Tibial artery (tissue), 4 donors: ENCODE results near the gene DNMT3B.

ENCODE experiments used
- DNase-seq, 2 donors: peaks; one replicate each; pipeline ENCODE4 v3.0.0-alpha.2; 2019
- H3K27ac ChIP-seq, 2 donors: fragments of 200-600 bp; sonication (generic) in 1 of 2; 1 replicate in 1 of 2; 2 replicates in 1 of 2; pipeline ENCODE4 v1.5.1; 2018 to 2019; ENCODE audit warnings: mild to moderate bottlenecking in 1 of 2
- H3K27me3 ChIP-seq, 2 donors: fragments of 200-600 bp; sonication (generic) in 1 of 2; one replicate each; pipeline versions ENCODE4 v1.5.1 to v1.6.0; 2016 to 2019
- H3K36me3 ChIP-seq, 3 donors: fragments of 200-600 bp; sonication (generic) in 2 of 3; one replicate each; pipeline ENCODE4 v1.5.1; 2016 to 2019; ENCODE audit warnings: mild to moderate bottlenecking in 2 of 3
- H3K4me1 ChIP-seq, 4 donors: fragments of 200-600 bp; sonication (generic) in 2 of 4; 1 replicate in 3 of 4; 2 replicates in 1 of 4; pipeline ENCODE4 v1.5.1; 2016 to 2019
- H3K4me3 ChIP-seq, 2 donors: fragments of 200-600 bp; sonication (generic) in 1 of 2; 1 replicate in 1 of 2; 2 replicates in 1 of 2; pipeline ENCODE4 v1.5.1; 2018 to 2019; ENCODE audit warnings: mild to moderate bottlenecking in 2 of 2
- H3K9me3 ChIP-seq, 3 donors: fragments of 200-600 bp; sonication (generic) in 1 of 3; one replicate each; pipeline ENCODE4 v1.5.1; 2016 to 2019
- CTCF ChIP-seq, 2 experiments: fragments of 200-600 bp in 1 of 2; fragments of 450-650 bp in 1 of 2; IDR thresholded peaks; one replicate each; pipeline ENCODE4 v1.5.1; 2017 to 2019; ENCODE audit warnings: antibody characterized with exemption in 2 of 2, mild to moderate bottlenecking in 1 of 2, moderate library complexity in 1 of 2
- intact Hi-C: fragments of 100-400 bp; cut with DNase I; formaldehyde crosslinking; loops from one replicate; pipeline ENCODE4 v1.15.0; 2023; ENCODE audit warnings: low total_unique reads

DNMT3B gene

DNA sequence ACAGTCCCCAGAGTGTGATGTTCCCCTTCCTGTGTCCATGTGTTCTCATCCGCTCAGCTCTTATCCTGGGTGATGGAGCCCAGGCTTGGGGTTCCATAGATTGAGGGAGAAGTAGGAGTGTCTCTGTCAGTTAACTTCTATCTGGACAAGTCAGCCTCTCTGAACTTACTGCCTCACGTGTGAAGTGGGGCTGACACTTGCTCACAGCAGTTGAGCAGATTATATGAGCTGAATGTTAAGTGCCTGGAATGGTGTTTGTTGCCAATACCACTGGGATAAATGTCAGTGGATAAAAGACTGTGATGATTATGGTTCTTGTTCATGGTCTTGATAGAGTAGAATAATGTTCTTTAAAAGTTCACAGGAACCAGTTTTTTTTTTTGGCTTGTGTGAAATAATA, 79.4 kb downstream of the DNMT3B start:
- intact Hi-C loops, result no loop called here
- no peak for DNase-seq
- Histone ChIP-seq H3K36me3 (peaks cover 64 to 82% (median 78%) of the 10 kb centered on the region in 3 donors), H3K27ac (no peak overlapping the region), H3K4me3 (no peak overlapping the region), H3K27me3 (no peaks in the 10 kb centered on the region), H3K9me3 (no peaks in the 10 kb centered on the region), H3K4me1 (no peaks in the 10 kb centered on the region)
- TF ChIP-seq CTCF (IDR thresholded peaks at IDR 0.05), result no peak

GRCh38 chr20:32842688-32843524, 80.7 kb downstream of the DNMT3B start:
- no peaks in the 10 kb centered on the region for H3K27me3 ChIP-seq
- intact Hi-C loops, result no loop called here
- no peaks in the 10 kb centered on the region for H3K9me3 ChIP-seq
- H3K27ac ChIP-seq, result no peak overlapping the region
- H3K4me1 ChIP-seq, result no peaks in the 10 kb centered on the region
- H3K36me3 ChIP-seq, result peaks cover 58 to 82% (median 78%) of the 10 kb centered on the region in 3 donors
- no peak overlapping the region for H3K4me3 ChIP-seq
- no peak for DNase-seq
- no peak for TF ChIP-seq CTCF (IDR thresholded peaks at IDR 0.05)

- H3K4me1 ChIP-seq, result no peaks in the 10 kb centered on the region
- no peak overlapping the region for H3K27ac ChIP-seq
- no peak for TF ChIP-seq CTCF (IDR thresholded peaks at IDR 0.05)
- DNase-seq, result no peak
- no peaks in the 10 kb centered on the region for H3K27me3 ChIP-seq
- intact Hi-C loops, result no loop called here
- no peaks in the 10 kb centered on the region for H3K9me3 ChIP-seq
- H3K36me3 ChIP-seq, result peaks cover 44 to 82% (median 72%) of the 10 kb centered on the region in 3 donors
- H3K4me3 ChIP-seq, result no peak overlapping the region
Observed at GRCh38 chr20:32845786-32846185, 83.6 kb downstream of the DNMT3B start.

GRCh38 chr20:32846852-32847251, 84.7 kb downstream of the DNMT3B start:
- intact Hi-C loops, result no loop called here
- no peaks in the 10 kb centered on the region for H3K9me3 ChIP-seq

GRCh38 chr20:32847964-32848363, 85.8 kb downstream of the DNMT3B start:
- Histone ChIP-seq H3K36me3 (peaks cover 32 to 77% (median 75%) of the 10 kb centered on the region in 3 donors), H3K27ac (no peak overlapping the region), H3K4me3 (no peak overlapping the region), H3K27me3 (no peaks in the 10 kb centered on the region), H3K9me3 (no peaks in the 10 kb centered on the region), H3K4me1 (no peaks in the 10 kb centered on the region)
- no peak for DNase-seq
- no peak for TF ChIP-seq CTCF (IDR thresholded peaks at IDR 0.05)
- intact Hi-C loops, result no loop called here

More at GRCh38 chr20:32846852-32847251, 84.7 kb downstream of the DNMT3B start:
- TF ChIP-seq CTCF (IDR thresholded peaks at IDR 0.05), result no peak
- Histone ChIP-seq H3K4me3 (no peak overlapping the region), H3K27me3 (no peaks in the 10 kb centered on the region), H3K27ac (no peak overlapping the region), H3K36me3 (peaks cover 41 to 82% (median 74%) of the 10 kb centered on the region in 3 donors), H3K4me1 (no peaks in the 10 kb centered on the region)
- DNase-seq, result no peak
